Kidney (tissue), 14 donors: ENCODE data around the gene TRIM66. TPM values are rescaled to one million over a fixed set of nuclear protein-coding genes. Genes with fewer than 3 reads are reported as not detected.

ENCODE experiments used
- DNase-seq, 5 donors: peaks; one replicate each; pipeline ENCODE4 v3.0.0-alpha.2; 2013 to 2020
- FAIRE-seq: peaks from 2 replicates; lab custom pipeline; 2012; peaks lifted over from hg19 to GRCh38; lab: Jason Lieb, UNC
- H3K27ac ChIP-seq, 2 donors: one replicate each; pipeline ENCODE4 v1.7.0; 2013; ENCODE audit warnings: low read depth in 2 of 2, low read length in 2 of 2, inconsistent platforms in 1 of 2
- H3K27me3 ChIP-seq: one replicate; pipeline ENCODE4 v1.7.1; 2013; ENCODE audit warnings: low read length, inconsistent platforms; ENCODE audit not compliant: control insufficient read depth, insufficient read depth
- H3K36me3 ChIP-seq, 3 donors: one replicate each; pipeline versions ENCODE4 v1.7.0 to v1.7.1; 2013; ENCODE audit warnings: low read length in 3 of 3, control low read depth in 1 of 3, inconsistent platforms in 1 of 3; ENCODE audit not compliant: insufficient read depth in 3 of 3, control insufficient read depth in 2 of 3
- H3K4me1 ChIP-seq, 3 donors: one replicate each; pipeline versions ENCODE4 v1.7.0 to v1.7.1; 2013; ENCODE audit warnings: low read length in 3 of 3, inconsistent platforms in 1 of 3, low read depth in 1 of 3; ENCODE audit not compliant: control insufficient read depth in 2 of 3, insufficient read depth in 2 of 3
- H3K4me3 ChIP-seq, 3 donors: one replicate each; pipeline versions ENCODE4 v1.7.0 to v1.8.1; 2013; ENCODE audit warnings: low read length in 3 of 3, control low read depth in 1 of 3, inconsistent platforms in 1 of 3
- H3K9ac ChIP-seq, 3 donors: one replicate each; pipeline versions ENCODE4 v1.7.0 to v1.7.1; 2013; ENCODE audit warnings: low read length in 3 of 3, control low read depth in 1 of 3, inconsistent platforms in 1 of 3
- H3K9me3 ChIP-seq, 3 donors: one replicate each; pipeline versions ENCODE4 v1.7.0 to v1.7.1; 2013; ENCODE audit warnings: low read length in 3 of 3, control low read depth in 1 of 3, inconsistent platforms in 1 of 3; ENCODE audit not compliant: control insufficient read depth in 2 of 3, insufficient read depth in 1 of 3
- intact Hi-C: fragments of 100-400 bp; cut with DNase I; formaldehyde crosslinking; loops from one replicate; pipeline ENCODE4 v1.11.1; 2022
- polyA plus RNA-seq: library from polyadenylated mRNA; stranded (reverse); fragments of 350-450 nt; fragmentation: Illumina TruSeq; extraction: RNeasy Lipid Tissue Mini Kit (QIAGEN cat#74804); gene quantifications from one replicate; pipeline ENCODE4 v1.2.3, GENCODE V29; 2014; ENCODE audit warnings: low read depth, low replicate concordance; ENCODE audit not compliant: insufficient read depth
- total RNA-seq: library from RNA; stranded (reverse); fragmentation: NEBNext Ultra II Directional; extraction: Animal tissue kit (Norgen Biotek cat#: 25700); gene quantifications from one replicate; pipeline ENCODE4 v1.2.1, GENCODE V29; 2021
- TF ChIP-seq, protein P1 (sequence below): IDR thresholded peaks from 3 replicates; pipeline ENCODE4 v1.5.1; 2012; ENCODE audit warnings: mild to moderate bottlenecking, moderate library complexity, borderline replicate concordance; ENCODE audit not compliant: insufficient read depth; ENCODE audit errors: extremely low read depth
- donor health status: control.
- donor health status: control.
- donor health status: control.
- donor health status: control.
- donor health status: control.
- donor health status: DM: yes; HTN: yes; CAD: no.
- donor health status: Normal renal cell carcinoma (clear cell type).

TRIM66 gene
- total and polyA plus RNA-seq, 2 donors from 2014 or later, result 1.4 to 25.7 TPM

DNA sequence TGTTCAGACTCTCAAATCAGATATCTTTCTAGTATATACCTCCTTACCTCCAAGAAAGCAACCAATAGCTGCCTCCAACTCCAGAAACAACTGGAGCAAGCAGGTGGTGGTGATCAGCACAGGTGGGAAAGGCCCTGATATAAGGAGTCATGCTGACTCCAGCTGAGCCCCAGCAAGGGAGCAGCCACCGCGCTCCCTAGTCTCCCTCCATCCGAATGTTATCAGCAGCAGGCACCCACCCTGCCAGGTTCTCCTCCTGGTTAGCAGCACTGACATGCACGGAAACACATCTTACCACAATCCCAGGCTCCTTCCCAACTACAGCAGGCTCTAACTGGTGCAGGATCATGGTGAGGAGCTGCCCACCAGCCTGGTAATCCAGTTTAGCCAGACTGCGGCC is 69.9 kb downstream of the TRIM66 start:
- intact Hi-C loops, result no loop called here
- no peak for DNase-seq
- Histone ChIP-seq H3K4me3 (no peak overlapping the region), H3K9ac (no peak overlapping the region), H3K9me3 (no peaks in the 10 kb centered on the region), H3K27ac (no peak overlapping the region), H3K36me3 (peaks cover 0 to 10% (median 6%) of the 10 kb centered on the region in 3 donors), H3K27me3 (no peaks in the 10 kb centered on the region), H3K4me1 (peaks cover 0 to 3% (median 0%) of the 10 kb centered on the region in 3 donors)
- TF ChIP-seq, protein P1, sequence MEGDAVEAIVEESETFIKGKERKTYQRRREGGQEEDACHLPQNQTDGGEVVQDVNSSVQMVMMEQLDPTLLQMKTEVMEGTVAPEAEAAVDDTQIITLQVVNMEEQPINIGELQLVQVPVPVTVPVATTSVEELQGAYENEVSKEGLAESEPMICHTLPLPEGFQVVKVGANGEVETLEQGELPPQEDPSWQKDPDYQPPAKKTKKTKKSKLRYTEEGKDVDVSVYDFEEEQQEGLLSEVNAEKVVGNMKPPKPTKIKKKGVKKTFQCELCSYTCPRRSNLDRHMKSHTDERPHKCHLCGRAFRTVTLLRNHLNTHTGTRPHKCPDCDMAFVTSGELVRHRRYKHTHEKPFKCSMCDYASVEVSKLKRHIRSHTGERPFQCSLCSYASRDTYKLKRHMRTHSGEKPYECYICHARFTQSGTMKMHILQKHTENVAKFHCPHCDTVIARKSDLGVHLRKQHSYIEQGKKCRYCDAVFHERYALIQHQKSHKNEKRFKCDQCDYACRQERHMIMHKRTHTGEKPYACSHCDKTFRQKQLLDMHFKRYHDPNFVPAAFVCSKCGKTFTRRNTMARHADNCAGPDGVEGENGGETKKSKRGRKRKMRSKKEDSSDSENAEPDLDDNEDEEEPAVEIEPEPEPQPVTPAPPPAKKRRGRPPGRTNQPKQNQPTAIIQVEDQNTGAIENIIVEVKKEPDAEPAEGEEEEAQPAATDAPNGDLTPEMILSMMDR, result no peak
- no peak for FAIRE-seq

DNA sequence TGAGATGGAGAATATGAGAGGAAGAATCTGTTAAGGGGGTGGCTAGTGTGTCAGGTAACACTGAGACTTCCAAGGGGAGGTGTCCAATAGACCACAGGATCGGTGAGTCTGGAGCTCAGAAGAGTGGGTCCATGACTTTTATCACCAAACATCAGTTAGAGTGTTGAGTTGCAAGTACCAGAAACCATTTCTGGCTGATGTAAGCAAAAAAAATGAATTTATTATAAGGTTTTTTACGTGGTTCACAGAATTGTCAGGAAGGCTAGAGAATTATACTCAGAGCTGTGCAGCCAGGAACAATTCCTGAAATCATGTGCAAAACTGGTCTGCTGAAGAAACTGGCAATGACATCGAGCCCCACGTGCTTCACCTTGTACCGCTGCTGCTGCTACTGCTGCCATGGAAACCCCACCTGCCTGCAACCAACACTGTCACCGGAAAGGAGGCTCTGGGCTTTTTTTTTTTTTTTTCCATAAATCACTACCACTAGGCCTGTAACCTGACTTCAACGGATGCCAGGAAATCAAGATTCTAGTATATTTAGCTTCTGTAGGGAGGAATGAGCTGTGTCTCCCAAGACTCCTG is 71.8 kb downstream of the TRIM66 start:
- Histone ChIP-seq H3K4me1 (peaks cover 0 to 3% (median 0%) of the 10 kb centered on the region in 3 donors), H3K9me3 (no peaks in the 10 kb centered on the region), H3K27me3 (no peaks in the 10 kb centered on the region), H3K27ac (no peak overlapping the region), H3K9ac (no peak overlapping the region), H3K36me3 (no peaks in the 10 kb centered on the region), H3K4me3 (no peak overlapping the region)
- intact Hi-C loops, result no loop called here
- FAIRE-seq (no peak), DNase-seq (peak in 4 of 5 donors; percentile 89 to 92 (median 90))
- TF ChIP-seq, protein P1, result no peak

DNA sequence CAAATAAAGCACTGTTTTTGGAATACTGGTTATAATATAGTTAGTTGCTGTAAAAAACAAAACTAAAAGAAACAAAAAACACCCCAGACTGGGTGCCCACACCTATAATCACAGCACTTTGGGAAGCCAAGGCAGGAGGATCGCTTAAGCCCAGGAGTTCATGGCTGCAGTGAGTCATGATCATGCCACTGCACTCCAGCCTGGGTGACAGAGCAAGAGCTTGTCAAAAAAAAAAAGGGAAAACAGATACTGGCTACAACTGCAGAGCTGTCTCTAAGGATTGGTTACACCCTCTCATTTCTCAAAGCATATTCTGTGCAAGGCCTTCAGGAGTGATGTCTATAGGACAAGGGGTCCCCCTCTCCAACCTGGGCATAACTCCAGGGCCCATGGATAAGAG is 73.8 kb downstream of the TRIM66 start:
- Histone ChIP-seq H3K9me3 (no peaks in the 10 kb centered on the region), H3K27me3 (no peaks in the 10 kb centered on the region), H3K9ac (no peak overlapping the region), H3K4me3 (no peak overlapping the region), H3K36me3 (no peaks in the 10 kb centered on the region), H3K4me1 (peaks cover 0 to 3% (median 0%) of the 10 kb centered on the region in 3 donors), H3K27ac (no peak overlapping the region)
- FAIRE-seq (no peak), DNase-seq (no peak)
- intact Hi-C loops, result no loop called here
- TF ChIP-seq, protein P1, result no peak

DNA sequence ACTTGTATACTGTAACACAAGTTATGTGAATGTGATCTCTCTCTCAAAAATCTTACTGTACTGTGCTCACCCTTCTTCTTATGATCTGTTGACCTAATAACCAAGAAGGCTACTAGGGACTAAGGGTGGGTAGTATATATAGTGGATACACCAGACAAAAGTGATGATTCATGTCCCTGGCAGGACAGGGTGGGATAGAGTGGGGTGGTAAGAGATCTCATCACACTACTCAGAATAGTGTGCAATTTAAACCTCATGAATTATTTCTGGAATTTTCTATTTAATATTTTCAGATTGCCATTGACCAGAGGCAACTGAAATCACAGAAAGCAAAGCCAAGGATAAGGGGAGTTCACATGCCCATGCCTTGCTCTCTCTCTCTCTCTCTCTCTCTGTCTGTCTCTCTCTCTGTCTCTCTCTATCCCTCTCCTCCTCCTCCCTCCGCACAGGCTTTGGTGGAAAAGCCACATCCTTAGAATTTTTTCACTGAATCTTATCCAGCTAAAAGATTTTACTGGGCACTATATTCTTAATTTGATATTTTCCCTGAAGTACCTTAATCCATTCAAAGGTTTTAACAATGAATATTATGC is 76.4 kb downstream of the TRIM66 start:
- Histone ChIP-seq H3K4me1 (peaks cover 0 to 3% (median 0%) of the 10 kb centered on the region in 3 donors), H3K27ac (no peak overlapping the region), H3K27me3 (no peaks in the 10 kb centered on the region), H3K9me3 (no peaks in the 10 kb centered on the region), H3K4me3 (no peak overlapping the region), H3K9ac (no peak overlapping the region), H3K36me3 (no peaks in the 10 kb centered on the region)
- intact Hi-C loops, result no loop called here
- no peak for DNase-seq
- TF ChIP-seq, protein P1, result no peak
- no peak for FAIRE-seq
